AG20443 (cell line): Measurements from ENCODE around the gene SH3RF2.
A peak's percentile ranks its signal among the peaks of the same experiment; 100 is the strongest.
"Not testable (repeated sequence)": the region's sequence is repeated elsewhere in the genome, so short reads cannot be mapped to it uniquely, and the experiment has no call there.

Experiments
- DNase-seq: peaks from one replicate; pipeline ENCODE4 v3.0.0; 2012; ENCODE audit warnings: low spot score, mixed read lengths

SH3RF2 gene

GRCh38 chr5:146079695-146080373 lies 143.5 kb downstream of the SH3RF2 start:
- peak; percentile 25 for DNase-seq

- no peak for DNase-seq
Measured at GRCh38 chr5:146081556-146081955, 145.2 kb downstream of the SH3RF2 start.

GRCh38 chr5:146082798-146083197 lies 146.4 kb downstream of the SH3RF2 start:
- DNase-seq: no peak

- no peak for DNase-seq
Measured at GRCh38 chr5:146084376-146084775, 148.0 kb downstream of the SH3RF2 start.

- DNase-seq: no peak
Measured at GRCh38 chr5:146088098-146088497, 151.7 kb downstream of the SH3RF2 start.

GRCh38 chr5:146089287-146089686 lies 152.9 kb downstream of the SH3RF2 start:
- no peak for DNase-seq

- DNase-seq: no peak
Measured at GRCh38 chr5:146091881-146092280, 155.5 kb downstream of the SH3RF2 start.

- DNase-seq: no peak
Measured at GRCh38 chr5:146098047-146098446, 161.7 kb downstream of the SH3RF2 start.

GRCh38 chr5:146101646-146102045 lies 165.3 kb downstream of the SH3RF2 start:
- DNase-seq: no peak

GRCh38 chr5:146103594-146103993 lies 167.2 kb downstream of the SH3RF2 start:
- no peak for DNase-seq

GRCh38 chr5:146105477-146105876 lies 169.1 kb downstream of the SH3RF2 start, which contains the start of gene PLAC8L1:
PLAC8L1 (minus strand) TSS chr5:146105577; CDS start chr5:146104311, 1,266 bp downstream.
- DNase-seq: no peak

GRCh38 chr5:146107901-146108300 lies 171.5 kb downstream of the SH3RF2 start:
- DNase-seq: no peak

- DNase-seq: not testable (repeated sequence)
Measured at GRCh38 chr5:146108870-146109269, 172.5 kb downstream of the SH3RF2 start.

- no peak for DNase-seq
Measured at GRCh38 chr5:146109379-146109778, 173.0 kb downstream of the SH3RF2 start.

- DNase-seq: no peak
Measured at GRCh38 chr5:146111409-146111808, 175.0 kb downstream of the SH3RF2 start.

GRCh38 chr5:146112476-146112875 lies 176.1 kb downstream of the SH3RF2 start:
- no peak for DNase-seq
